ENCODE measurements around the gene RSPRY1.

The RSPRY1 gene

GRCh38 chr16:57185945-57186871 lies at the start of gene RSPRY1, which contains the start of gene PSME3IP1:
Gene RSPRY1, plus strand, starts transcription at chr16:57186329. Its CDS starts 18,330 bp downstream, at chr16:57204659.
Gene PSME3IP1, minus strand, starts transcription at chr16:57186039. Its CDS starts 12,185 bp downstream, at chr16:57173854.
- Histone ChIP-seq H3K9me3 (ENCODE audit: control insufficient read depth in 2 of 2, low read length in 2 of 2) (no peaks in the 10 kb centered on the region), H3K36me3 (ENCODE audit: control insufficient read depth in 2 of 2, insufficient read depth in 2 of 2, low read length in 2 of 2) (no peaks in the 10 kb centered on the region), H3K4me1 (ENCODE audit: control insufficient read depth, insufficient read depth, low read length) (peaks cover 26% of the 10 kb centered on the region), H3K27me3 (ENCODE audit: control insufficient read depth in 1 of 2, insufficient read depth in 2 of 2, low read length in 2 of 2) (no peaks in the 10 kb centered on the region), H3K9ac (ENCODE audit: low read length in 2 of 2) (peak within 1 kb of the TSS; percentile 95 to 99), H3K27ac (ENCODE audit: low read length) (peak within 1 kb of the TSS; percentile 94), H3K4me3 (ENCODE audit: low read length in 2 of 2) (peak within 1 kb of the TSS; percentile 96 to 99)

DNA sequence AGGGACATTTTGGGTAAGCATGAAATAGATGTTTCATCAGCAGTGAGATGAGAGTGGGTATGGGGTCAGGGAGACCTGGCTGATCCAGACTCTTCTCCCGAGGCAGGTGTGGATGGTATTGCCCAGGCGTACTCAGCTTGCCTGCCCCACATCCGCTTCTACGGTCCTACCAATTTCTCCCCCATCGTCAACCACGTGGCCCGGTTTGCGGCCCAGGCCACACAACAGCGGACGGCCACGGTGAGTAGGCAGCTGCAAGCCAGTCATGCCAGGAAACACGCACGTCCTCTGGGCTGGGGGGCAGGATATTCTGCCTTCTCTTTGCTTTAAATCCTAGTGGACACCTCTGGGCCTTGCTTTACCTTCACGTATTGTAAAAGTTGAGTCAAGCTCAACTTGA lies 49.1 kb upstream of the RSPRY1 start:
- H3K4me1 ChIP-seq (ENCODE audit: control insufficient read depth, insufficient read depth, low read length) = peaks cover 7% of the 10 kb centered on the region
- H3K36me3 ChIP-seq (ENCODE audit: control insufficient read depth in 2 of 2, insufficient read depth in 2 of 2, low read length in 2 of 2) = peaks cover 0 to 2% of the 10 kb centered on the region in 2 donors
- H3K9me3 ChIP-seq (ENCODE audit: control insufficient read depth in 2 of 2, low read length in 2 of 2) = no peaks in the 10 kb centered on the region
- no peaks in the 10 kb centered on the region for H3K27me3 ChIP-seq (ENCODE audit: control insufficient read depth in 1 of 2, insufficient read depth in 2 of 2, low read length in 2 of 2)
- H3K9ac ChIP-seq (ENCODE audit: low read length in 2 of 2) = no peak overlapping the region
- no peak overlapping the region for H3K4me3 ChIP-seq (ENCODE audit: low read length in 2 of 2)
- no peak overlapping the region for H3K27ac ChIP-seq (ENCODE audit: low read length)

DNA sequence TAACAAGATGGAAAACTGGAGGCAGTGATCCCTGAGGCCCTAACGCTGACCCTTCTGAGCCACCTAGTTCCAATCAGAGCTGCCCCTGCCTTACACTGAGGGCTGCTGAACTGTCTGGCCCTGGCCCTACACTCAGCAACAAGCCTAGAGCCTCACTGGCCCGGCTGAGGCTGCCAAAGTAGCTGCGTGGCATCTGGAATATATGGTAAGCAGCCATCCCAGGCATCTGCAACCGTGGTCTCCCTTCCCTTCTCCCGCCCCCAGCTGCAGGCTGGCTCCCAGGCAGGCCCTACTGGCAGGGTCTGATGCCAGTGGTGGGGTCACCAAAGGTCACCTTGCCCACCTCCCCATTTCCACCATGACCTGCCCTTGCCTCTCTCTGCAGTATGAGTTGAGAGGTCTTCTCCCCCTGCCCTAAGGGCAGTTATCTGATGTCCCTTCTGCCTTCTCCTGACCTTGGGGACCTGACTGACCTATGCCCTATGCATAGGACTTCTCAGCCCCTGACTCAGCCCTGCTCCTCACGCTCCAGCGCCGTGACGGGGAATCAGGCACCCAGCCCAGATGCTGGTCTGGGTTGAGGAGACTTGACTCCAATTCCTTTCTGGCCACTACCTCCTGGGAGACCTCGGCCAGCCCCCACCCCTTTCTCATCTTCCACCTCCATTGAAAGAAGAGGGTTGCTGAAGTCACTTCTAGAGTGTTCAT lies 48.4 kb upstream of the RSPRY1 start:
- Histone ChIP-seq H3K27me3 (ENCODE audit: control insufficient read depth in 1 of 2, insufficient read depth in 2 of 2, low read length in 2 of 2) (no peaks in the 10 kb centered on the region), H3K9me3 (ENCODE audit: control insufficient read depth in 2 of 2, low read length in 2 of 2) (no peaks in the 10 kb centered on the region), H3K4me3 (ENCODE audit: low read length in 2 of 2) (no peak overlapping the region), H3K4me1 (ENCODE audit: control insufficient read depth, insufficient read depth, low read length) (peaks cover 7% of the 10 kb centered on the region), H3K36me3 (ENCODE audit: control insufficient read depth in 2 of 2, insufficient read depth in 2 of 2, low read length in 2 of 2) (peaks cover 0 to 2% of the 10 kb centered on the region in 2 donors), H3K27ac (ENCODE audit: low read length) (no peak overlapping the region), H3K9ac (ENCODE audit: low read length in 2 of 2) (no peak overlapping the region)

- Histone ChIP-seq H3K4me1 (ENCODE audit: control insufficient read depth, insufficient read depth, low read length) (peaks cover 10% of the 10 kb centered on the region), H3K36me3 (ENCODE audit: control insufficient read depth in 2 of 2, insufficient read depth in 2 of 2, low read length in 2 of 2) (peaks cover 0 to 2% of the 10 kb centered on the region in 2 donors), H3K27ac (ENCODE audit: low read length) (no peak overlapping the region), H3K9me3 (ENCODE audit: control insufficient read depth in 2 of 2, low read length in 2 of 2) (no peaks in the 10 kb centered on the region), H3K9ac (ENCODE audit: low read length in 2 of 2) (no peak overlapping the region), H3K4me3 (ENCODE audit: low read length in 2 of 2) (no peak overlapping the region), H3K27me3 (ENCODE audit: control insufficient read depth in 1 of 2, insufficient read depth in 2 of 2, low read length in 2 of 2) (no peaks in the 10 kb centered on the region)
Observed at GRCh38 chr16:57138281-57138935, 47.7 kb upstream of the RSPRY1 start.

DNA sequence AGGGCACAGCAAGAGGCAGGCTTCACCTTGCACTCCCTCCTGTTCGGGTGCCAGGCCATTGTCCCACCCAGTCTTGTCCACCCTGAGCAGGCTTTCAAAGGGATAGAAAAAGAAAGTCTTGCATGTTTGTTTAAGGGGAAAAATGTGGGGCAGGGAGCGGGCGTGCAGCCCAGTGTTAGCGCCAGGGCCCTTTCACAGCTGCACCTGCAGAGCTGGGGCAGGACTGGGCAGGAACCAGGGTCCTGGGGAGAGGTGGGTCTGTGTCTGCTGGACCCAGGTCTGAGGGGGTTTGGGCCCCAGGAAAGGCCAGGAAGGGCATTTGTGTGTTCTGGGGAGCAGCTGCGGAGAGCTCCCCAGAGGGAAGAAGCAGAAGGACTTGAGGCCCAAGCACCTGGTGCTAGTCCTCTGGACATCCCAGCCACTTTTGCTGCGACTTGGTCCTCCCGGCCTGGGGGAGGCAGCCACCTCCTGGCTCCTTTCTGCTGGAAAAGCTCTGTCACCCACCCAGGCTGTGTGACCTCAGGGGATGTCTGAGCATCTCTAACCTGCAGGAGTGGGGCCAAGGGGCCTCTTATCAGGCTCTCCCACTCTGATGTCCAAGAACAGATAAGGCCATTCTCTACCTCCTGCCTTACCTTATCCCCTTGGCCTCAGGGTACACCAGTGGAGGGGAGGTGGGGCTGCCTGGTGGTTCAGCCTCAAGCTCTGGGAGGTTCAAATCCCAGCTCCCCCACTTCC lies 45.0 kb upstream of the RSPRY1 start:
- no peaks in the 10 kb centered on the region for H3K9me3 ChIP-seq (ENCODE audit: control insufficient read depth in 2 of 2, low read length in 2 of 2)

GRCh38 chr16:57141822-57142631 lies 44.1 kb upstream of the RSPRY1 start:
- no peaks in the 10 kb centered on the region for H3K27me3 ChIP-seq (ENCODE audit: control insufficient read depth in 1 of 2, insufficient read depth in 2 of 2, low read length in 2 of 2)
- H3K36me3 ChIP-seq (ENCODE audit: control insufficient read depth in 2 of 2, insufficient read depth in 2 of 2, low read length in 2 of 2) = peaks cover 0 to 2% of the 10 kb centered on the region in 2 donors
- H3K4me3 ChIP-seq (ENCODE audit: low read length in 2 of 2) = no peak overlapping the region
- H3K4me1 ChIP-seq (ENCODE audit: control insufficient read depth, insufficient read depth, low read length) = peaks cover 12% of the 10 kb centered on the region
- H3K27ac ChIP-seq (ENCODE audit: low read length) = no peak overlapping the region
- no peak overlapping the region for H3K9ac ChIP-seq (ENCODE audit: low read length in 2 of 2)
- no peaks in the 10 kb centered on the region for H3K9me3 ChIP-seq (ENCODE audit: control insufficient read depth in 2 of 2, low read length in 2 of 2)

More for the DNA sequence above, 45.0 kb upstream of the RSPRY1 start:
- Histone ChIP-seq H3K4me1 (ENCODE audit: control insufficient read depth, insufficient read depth, low read length) (peaks cover 9% of the 10 kb centered on the region), H3K36me3 (ENCODE audit: control insufficient read depth in 2 of 2, insufficient read depth in 2 of 2, low read length in 2 of 2) (peaks cover 0 to 2% of the 10 kb centered on the region in 2 donors), H3K27me3 (ENCODE audit: control insufficient read depth in 1 of 2, insufficient read depth in 2 of 2, low read length in 2 of 2) (no peaks in the 10 kb centered on the region), H3K27ac (ENCODE audit: low read length) (no peak overlapping the region), H3K9ac (ENCODE audit: low read length in 2 of 2) (no peak overlapping the region), H3K4me3 (ENCODE audit: low read length in 2 of 2) (no peak overlapping the region)

DNA sequence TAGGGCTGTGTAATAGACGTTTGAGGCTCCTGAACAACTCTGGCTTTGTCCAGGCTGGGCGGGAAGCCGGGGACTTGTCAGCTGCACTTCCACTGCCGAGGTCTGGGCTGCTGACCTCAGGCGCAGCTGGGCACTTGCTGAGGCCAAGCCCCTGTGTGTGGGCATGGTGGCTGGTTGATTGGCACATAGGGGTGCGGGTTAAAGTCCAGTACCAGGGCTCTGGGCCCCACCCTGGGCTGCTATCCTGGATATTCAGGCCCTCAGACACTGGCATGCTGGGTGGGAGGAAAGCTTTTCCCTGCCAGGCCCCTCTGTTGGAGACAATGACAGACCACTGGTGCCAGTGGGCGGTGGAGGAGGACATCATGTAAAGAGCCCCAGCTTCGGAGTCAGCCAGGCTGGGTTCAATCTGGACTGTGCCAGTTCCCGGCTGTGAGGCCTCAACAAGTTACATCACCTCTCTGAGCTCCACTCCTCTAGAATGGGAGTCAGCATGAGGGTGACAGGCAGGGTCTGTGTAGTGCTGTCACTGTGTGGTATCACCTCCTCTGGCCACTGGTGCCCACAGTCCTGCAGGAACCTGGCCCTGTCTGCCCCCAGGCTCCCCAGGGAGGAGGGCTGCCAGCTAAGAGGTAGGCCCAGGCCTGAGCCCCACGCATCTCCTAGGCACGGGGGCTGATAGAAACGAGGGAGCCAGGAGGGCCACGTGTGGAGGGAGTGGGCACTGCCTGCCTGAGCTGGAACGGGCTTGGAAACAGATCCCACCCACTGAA lies 42.8 kb upstream of the RSPRY1 start:
- no peaks in the 10 kb centered on the region for H3K9me3 ChIP-seq (ENCODE audit: control insufficient read depth in 2 of 2, low read length in 2 of 2)
- H3K4me1 ChIP-seq (ENCODE audit: control insufficient read depth, insufficient read depth, low read length) = peaks cover 13% of the 10 kb centered on the region
- H3K9ac ChIP-seq (ENCODE audit: low read length in 2 of 2) = no peak overlapping the region
- no peak overlapping the region for H3K4me3 ChIP-seq (ENCODE audit: low read length in 2 of 2)
- no peak overlapping the region for H3K27ac ChIP-seq (ENCODE audit: low read length)
- no peaks in the 10 kb centered on the region for H3K36me3 ChIP-seq (ENCODE audit: control insufficient read depth in 2 of 2, insufficient read depth in 2 of 2, low read length in 2 of 2)
- no peaks in the 10 kb centered on the region for H3K27me3 ChIP-seq (ENCODE audit: control insufficient read depth in 1 of 2, insufficient read depth in 2 of 2, low read length in 2 of 2)

DNA sequence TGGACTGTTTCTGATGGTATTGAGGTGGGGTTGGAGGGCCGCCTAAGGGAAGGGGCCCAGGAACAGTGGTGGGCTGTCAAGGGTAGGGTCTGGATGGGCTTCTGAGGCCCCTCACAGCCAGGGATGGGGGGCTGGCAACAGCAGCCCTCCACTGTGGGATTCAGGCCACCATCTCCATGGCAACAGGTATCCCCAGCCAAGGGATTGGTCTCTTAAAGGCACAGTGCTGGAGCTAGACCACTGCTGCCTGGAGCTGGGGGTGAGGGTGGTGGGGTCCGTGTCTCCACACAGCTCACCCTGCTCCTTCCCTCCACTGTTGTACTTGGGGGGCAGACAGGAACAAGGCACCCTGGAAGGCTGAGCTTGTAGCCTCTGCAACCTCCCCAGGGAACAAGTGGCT lies 42.1 kb upstream of the RSPRY1 start:
- no peaks in the 10 kb centered on the region for H3K27me3 ChIP-seq (ENCODE audit: control insufficient read depth in 1 of 2, insufficient read depth in 2 of 2, low read length in 2 of 2)
- no peak overlapping the region for H3K9ac ChIP-seq (ENCODE audit: low read length in 2 of 2)
- H3K4me3 ChIP-seq (ENCODE audit: low read length in 2 of 2) = no peak overlapping the region
- H3K9me3 ChIP-seq (ENCODE audit: control insufficient read depth in 2 of 2, low read length in 2 of 2) = no peaks in the 10 kb centered on the region
- peaks cover 10% of the 10 kb centered on the region for H3K4me1 ChIP-seq (ENCODE audit: control insufficient read depth, insufficient read depth, low read length)
- H3K36me3 ChIP-seq (ENCODE audit: control insufficient read depth in 2 of 2, insufficient read depth in 2 of 2, low read length in 2 of 2) = no peaks in the 10 kb centered on the region
- no peak overlapping the region for H3K27ac ChIP-seq (ENCODE audit: low read length)
